Measurements from ENCODE around the gene PEX14.

GRCh38 chr1:10629816-10630571 lies 155.2 kb downstream of the PEX14 start:
- TF ChIP-seq CTCF (conservative IDR thresholded peaks at IDR 0.05 in 1 of 2, IDR thresholded peaks at IDR 0.05 in 1 of 2; ENCODE audit: extremely low read depth in 1 of 2, insufficient read depth in 1 of 2, low read depth in 1 of 2, low read length in 2 of 2), result no peak
- no peak for TF ChIP-seq EZH2 (IDR thresholded peaks at IDR 0.05; ENCODE audit: borderline replicate concordance, low read length)
